Measurements from ENCODE around the gene GABRE.

GRCh38 chrX:152020888-152021287 lies 46.4 kb upstream of the GABRE start:
- no peak for TF ChIP-seq POLR2A (IDR thresholded peaks at IDR 0.05; ENCODE audit: low read length)
- no peak for TF ChIP-seq GATA1 (IDR thresholded peaks at IDR 0.05; ENCODE audit: low read depth, low read length)
